PFSK-1 (cell line): Measurements from ENCODE around the gene ONECUT3.

Source experiments
- FOXP2 ChIP-seq: optimal IDR thresholded peaks from 2 replicates; pipeline ENCODE3; 2011; ENCODE audit warnings: borderline replicate concordance, control low read depth, inconsistent platforms; ENCODE audit not compliant: insufficient read depth; ENCODE audit errors: extremely low read length, extremely low read depth
- POLR2AphosphoS5 ChIP-seq: IDR thresholded peaks from 2 replicates; pipeline ENCODE4 v1.6.1; 2012; ENCODE audit warnings: low read depth, mild to moderate bottlenecking, control low read depth, low read length, moderate library complexity
- REST ChIP-seq, 2 experiments: IDR thresholded peaks; 2 replicates each; pipeline versions ENCODE4 v1.6.1 to v1.8.0; 2011 to 2012; ENCODE audit warnings: low read depth in 2 of 2, low read length in 2 of 2, control low read depth in 1 of 2, inconsistent platforms in 1 of 2, mild to moderate bottlenecking in 1 of 2, moderate library complexity in 1 of 2; ENCODE audit not compliant: insufficient read depth in 1 of 2
- SIN3A ChIP-seq: IDR thresholded peaks from 2 replicates; pipeline ENCODE4 v1.6.1; 2012; ENCODE audit warnings: mild to moderate bottlenecking, low read length, moderate library complexity, borderline replicate concordance; ENCODE audit not compliant: insufficient read depth
- TAF1 ChIP-seq: IDR thresholded peaks from 2 replicates; pipeline ENCODE4 v1.6.1; 2012; ENCODE audit warnings: low read length, control low read depth, borderline replicate concordance; ENCODE audit not compliant: insufficient read depth

The ONECUT3 gene

GRCh38 chr19:1789261-1790041, 36.1 kb downstream of the ONECUT3 start:
- no peak for TF ChIP-seq SIN3A
- no peak for TF ChIP-seq POLR2AphosphoS5
- no peak for TF ChIP-seq FOXP2
- no peak for TF ChIP-seq REST (IDR thresholded peaks at IDR 0.05; ENCODE audit: insufficient read depth in 1 of 2, low read depth in 2 of 2, low read length in 2 of 2)
- no peak for TF ChIP-seq TAF1

- TF ChIP-seq REST (IDR thresholded peaks at IDR 0.05; ENCODE audit: insufficient read depth in 1 of 2, low read depth in 2 of 2, low read length in 2 of 2) (no peak), POLR2AphosphoS5 (no peak), SIN3A (no peak), FOXP2 (no peak), TAF1 (no peak)
Measured at GRCh38 chr19:1790054-1790792, 36.9 kb downstream of the ONECUT3 start.

GRCh38 chr19:1791879-1792278, 38.6 kb downstream of the ONECUT3 start:
- TF ChIP-seq FOXP2 (no peak), SIN3A (no peak), POLR2AphosphoS5 (no peak), REST (IDR thresholded peaks at IDR 0.05; ENCODE audit: insufficient read depth in 1 of 2, low read depth in 2 of 2, low read length in 2 of 2) (no peak), TAF1 (no peak)

GRCh38 chr19:1794424-1795172, 41.3 kb downstream of the ONECUT3 start:
- TF ChIP-seq FOXP2 (no peak), POLR2AphosphoS5 (no peak), TAF1 (no peak), SIN3A (no peak), REST (IDR thresholded peaks at IDR 0.05; ENCODE audit: insufficient read depth in 1 of 2, low read depth in 2 of 2, low read length in 2 of 2) (no peak)
